ENCODE measurements around the gene CIB4. TPM values are rescaled to one million over a fixed set of nuclear protein-coding genes. Genes with fewer than 3 reads are reported as not detected.

Gene CIB4
- total RNA-seq, 1 experiment from 2014 or later = not detected

GRCh38 chr2:26598996-26599373 is 42.2 kb downstream of the CIB4 start:
- no peaks in the 10 kb centered on the region for H3K9me3 ChIP-seq (ENCODE audit: low read depth, low read length, poor library complexity, severe bottlenecking)
- no TSS peak for BruUV-seq (replicated peaks)
- H3K4me1 ChIP-seq (ENCODE audit: insufficient read depth, low read length, poor library complexity, severe bottlenecking) = no peaks in the 10 kb centered on the region
- no peak for DNase-seq (ENCODE audit: low spot score)
- POLR2A ChIA-PET (ENCODE audit: low non-redundant PET) = no interaction called here
- no peaks in the 10 kb centered on the region for H3K36me3 ChIP-seq (ENCODE audit: insufficient read depth, low read length, poor library complexity, severe bottlenecking)
- peaks cover 6% of the 10 kb centered on the region for H3K27me3 ChIP-seq (replicated peaks; ENCODE audit: insufficient read depth, low read depth, low read length, poor library complexity)
- CTCF ChIA-PET = no interaction called here
- intact Hi-C loops (cut with micrococcal nuclease; ENCODE audit: unreplicated experiment) = no loop called here
- no peak overlapping the region for H3K27ac ChIP-seq (ENCODE audit: low read depth, low read length, poor library complexity, severe bottlenecking)
- TF ChIP-seq EZH2 (IDR thresholded peaks at IDR 0.05; ENCODE audit: borderline replicate concordance, low read depth, low read length, poor library complexity, severe bottlenecking) (no peak), CTCF (conservative IDR thresholded peaks at IDR 0.05; ENCODE audit: low read depth, low read length) (no peak)
- H3K4me3 ChIP-seq (ENCODE audit: low read depth, low read length, poor library complexity, severe bottlenecking) = no peak overlapping the region

GRCh38 chr2:26598336-26598995 is 42.7 kb downstream of the CIB4 start:
- intact Hi-C loops (cut with micrococcal nuclease; ENCODE audit: unreplicated experiment) = no loop called here
- TF ChIP-seq CTCF (conservative IDR thresholded peaks at IDR 0.05; ENCODE audit: low read depth, low read length) (no peak), EZH2 (IDR thresholded peaks at IDR 0.05; ENCODE audit: borderline replicate concordance, low read depth, low read length, poor library complexity, severe bottlenecking) (no peak)
- no peaks in the 10 kb centered on the region for H3K36me3 ChIP-seq (ENCODE audit: insufficient read depth, low read length, poor library complexity, severe bottlenecking)
- peaks cover 11% of the 10 kb centered on the region for H3K27me3 ChIP-seq (replicated peaks; ENCODE audit: insufficient read depth, low read depth, low read length, poor library complexity)
- no peak overlapping the region for H3K27ac ChIP-seq (ENCODE audit: low read depth, low read length, poor library complexity, severe bottlenecking)
- POLR2A ChIA-PET (ENCODE audit: low non-redundant PET) = no interaction called here
- BruUV-seq (replicated peaks) = no TSS peak
- no peak overlapping the region for H3K4me3 ChIP-seq (ENCODE audit: low read depth, low read length, poor library complexity, severe bottlenecking)
- H3K9me3 ChIP-seq (ENCODE audit: low read depth, low read length, poor library complexity, severe bottlenecking) = no peaks in the 10 kb centered on the region
- no peaks in the 10 kb centered on the region for H3K4me1 ChIP-seq (ENCODE audit: insufficient read depth, low read length, poor library complexity, severe bottlenecking)
- CTCF ChIA-PET = no interaction called here
- no peak for DNase-seq (ENCODE audit: low spot score)

- Histone ChIP-seq H3K4me1 (ENCODE audit: insufficient read depth, low read length, poor library complexity, severe bottlenecking) (no peaks in the 10 kb centered on the region), H3K27ac (ENCODE audit: low read depth, low read length, poor library complexity, severe bottlenecking) (no peak overlapping the region), H3K36me3 (ENCODE audit: insufficient read depth, low read length, poor library complexity, severe bottlenecking) (no peaks in the 10 kb centered on the region), H3K9me3 (ENCODE audit: low read depth, low read length, poor library complexity, severe bottlenecking) (no peaks in the 10 kb centered on the region), H3K4me3 (ENCODE audit: low read depth, low read length, poor library complexity, severe bottlenecking) (no peak overlapping the region), H3K27me3 (replicated peaks; ENCODE audit: insufficient read depth, low read depth, low read length, poor library complexity) (peaks cover 13% of the 10 kb centered on the region)
- ChIA-PET CTCF (interaction anchor here (0.6 kb wide), 1 partner anchor 31 kb away, joined by 3 read pairs; no protein-coding TSS in a partner anchor), POLR2A (ENCODE audit: low non-redundant PET) (interaction anchor here (0.6 kb wide), 1 partner anchor 1628 kb away, joined by 3 read pairs; no protein-coding TSS in a partner anchor)
- BruUV-seq (replicated peaks) = no TSS peak
- intact Hi-C loops (cut with micrococcal nuclease; ENCODE audit: unreplicated experiment) = no loop called here
- no peak for DNase-seq (ENCODE audit: low spot score)
- TF ChIP-seq EZH2 (IDR thresholded peaks at IDR 0.05; ENCODE audit: borderline replicate concordance, low read depth, low read length, poor library complexity, severe bottlenecking) = no peak
- no peak for TF ChIP-seq CTCF (conservative IDR thresholded peaks at IDR 0.05; ENCODE audit: low read depth, low read length)
These were observed 44.0 kb downstream of the CIB4 start for GRCh38 chr2:26597197-26597596.
